M059J (cell line): Measurements from ENCODE around the gene WNT5B. TPM values are rescaled to one million over a fixed set of nuclear protein-coding genes. Genes with fewer than 3 reads are reported as not detected.
A peak's percentile ranks its signal among the peaks of the same experiment; 100 is the strongest.

Experiments used
- DNase-seq: peaks from one replicate; pipeline ENCODE4 v3.0.0-alpha.2; 2012; ENCODE audit warnings: low read depth
- total RNA-seq: library from RNA; depleted of rRNA; stranded (reverse); fragments of >200 nt; shearing (Covaris generic); gene quantifications from 2 replicates; pipeline ENCODE4 v1.2.3, GENCODE V29; 2014; rRNA removed

Gene WNT5B
- total RNA-seq: 25.5 and 43.5 TPM in 2 replicates

DNA sequence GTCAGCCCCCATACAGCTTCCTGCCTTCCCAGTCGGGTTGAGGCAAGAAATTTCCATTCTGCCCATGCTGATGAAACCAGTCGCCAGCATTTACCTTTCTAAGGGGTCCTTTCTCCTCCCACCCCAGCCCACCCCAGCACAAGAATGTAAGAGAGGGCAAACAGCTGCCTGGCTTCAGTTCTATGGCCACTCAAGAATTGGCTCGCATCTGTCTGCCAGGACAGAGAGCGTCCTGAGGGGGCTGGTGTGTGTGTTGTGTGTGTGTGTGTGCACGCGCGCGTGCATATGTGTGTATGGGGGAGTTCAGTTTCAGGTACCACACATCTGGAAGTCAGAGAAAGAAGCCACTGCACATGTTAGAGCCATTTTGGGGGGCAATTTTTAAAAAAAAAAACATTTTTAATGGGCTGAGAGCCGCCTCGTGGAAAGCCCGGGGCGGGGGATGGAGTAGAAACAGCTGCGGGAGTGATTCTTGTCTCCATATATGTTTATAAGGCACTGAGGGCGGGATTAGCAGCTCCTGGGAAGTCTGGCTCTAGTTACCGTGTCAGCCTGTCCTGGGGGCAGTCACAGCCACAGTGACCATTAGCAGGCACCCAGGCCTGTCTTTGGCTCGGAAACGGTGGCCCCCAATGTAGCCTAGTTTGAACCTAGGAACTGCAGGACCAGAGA, at the start of gene WNT5B:
TSS of gene WNT5B (plus strand) at position 566 of the 672 bp plus-strand sequence. CDS start 2,124 bp downstream, outside the sequence.
- DNase-seq: no peak

DNA sequence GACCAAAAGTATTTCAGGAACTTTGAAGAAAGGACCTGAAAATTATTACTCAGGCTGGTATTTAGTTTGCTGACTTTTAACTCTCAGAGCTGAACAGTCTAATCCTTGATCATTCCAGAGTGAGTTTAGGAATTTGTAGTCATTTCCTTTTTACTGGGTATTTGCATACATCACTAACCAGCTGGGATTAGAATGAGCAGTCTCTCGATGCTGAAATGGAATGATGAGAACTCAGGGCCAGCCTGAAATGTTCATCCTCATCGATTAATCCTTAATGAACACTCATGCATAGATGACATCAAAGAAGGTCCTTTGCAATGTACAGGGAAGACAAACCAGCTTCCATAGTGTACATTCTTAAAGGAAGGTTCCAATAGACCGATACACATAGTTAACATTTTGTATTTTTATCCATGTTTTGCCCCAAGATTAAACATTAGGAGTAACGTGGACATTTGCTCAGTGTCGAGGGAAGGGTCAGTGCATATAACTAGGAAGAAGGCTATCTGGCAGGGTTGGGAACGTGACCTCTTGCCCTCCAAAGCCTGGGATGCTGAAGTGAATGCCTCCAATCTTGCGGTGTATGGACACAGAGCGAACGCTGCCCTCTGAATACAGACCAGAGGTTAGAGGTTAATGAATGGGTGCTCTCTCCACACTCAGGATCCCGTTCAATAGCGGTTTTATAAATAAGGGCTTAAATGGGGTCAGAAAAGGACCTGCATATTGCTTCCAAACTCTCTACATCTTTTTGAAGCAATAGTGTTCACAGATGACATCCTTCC, 49.2 kb upstream of the WNT5B start:
- no peak for DNase-seq

DNA sequence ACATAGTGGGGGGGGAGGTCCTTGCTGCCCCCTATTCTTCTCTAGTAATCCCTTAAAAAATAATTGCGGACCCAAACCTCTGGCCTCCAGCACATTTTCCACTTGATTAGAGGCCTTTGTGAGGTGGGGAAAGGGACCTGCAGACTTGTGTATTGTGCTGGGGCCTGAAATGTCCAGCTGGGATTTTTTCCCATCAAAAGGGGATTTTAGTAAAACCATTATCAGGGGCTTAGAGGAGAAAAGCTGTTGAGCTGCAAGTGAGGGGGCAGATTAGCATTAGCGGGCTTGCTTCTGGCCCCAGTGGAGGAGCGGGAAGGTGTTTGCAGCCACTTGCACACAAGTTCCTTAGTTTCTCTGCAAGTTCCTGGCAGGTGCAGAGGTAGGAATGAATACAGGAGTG, 48.5 kb upstream of the WNT5B start:
- no peak for DNase-seq

DNA sequence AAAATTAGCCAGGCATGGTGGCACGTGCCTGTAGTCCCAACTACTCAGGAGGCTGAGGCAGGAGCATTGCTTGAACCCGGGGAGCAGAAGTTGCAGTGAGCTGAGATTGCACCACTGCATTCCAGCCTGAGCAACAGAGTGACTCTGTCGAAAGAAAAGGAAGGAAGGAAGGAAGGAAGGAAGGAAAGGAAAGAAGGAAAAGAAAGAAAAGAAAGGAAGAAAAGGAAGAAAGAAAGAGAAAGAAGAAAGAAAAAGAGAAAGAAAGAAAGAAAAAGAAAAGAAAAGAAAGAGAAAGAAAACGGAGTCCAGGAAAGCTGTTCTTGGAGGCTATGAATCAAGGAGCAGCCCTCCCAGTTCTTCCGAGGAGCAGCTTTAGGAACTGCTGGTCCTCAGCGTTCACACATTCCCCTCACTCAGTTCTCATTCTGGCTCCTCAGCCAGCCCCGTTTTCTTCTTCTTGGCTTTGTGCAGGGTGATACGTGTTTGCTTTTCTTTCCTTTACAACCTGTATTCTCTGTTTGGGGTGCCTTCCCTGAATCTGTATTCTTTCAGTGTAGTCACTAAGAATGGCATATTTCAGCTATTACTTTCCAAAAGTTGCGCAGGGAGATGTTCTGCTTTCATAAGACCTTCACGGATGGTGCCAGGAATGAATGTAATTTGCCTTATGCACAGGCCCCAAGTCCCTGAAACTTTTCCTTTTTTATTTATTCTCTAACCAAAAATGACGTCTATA, 46.9 kb upstream of the WNT5B start:
- DNase-seq: no peak

DNA sequence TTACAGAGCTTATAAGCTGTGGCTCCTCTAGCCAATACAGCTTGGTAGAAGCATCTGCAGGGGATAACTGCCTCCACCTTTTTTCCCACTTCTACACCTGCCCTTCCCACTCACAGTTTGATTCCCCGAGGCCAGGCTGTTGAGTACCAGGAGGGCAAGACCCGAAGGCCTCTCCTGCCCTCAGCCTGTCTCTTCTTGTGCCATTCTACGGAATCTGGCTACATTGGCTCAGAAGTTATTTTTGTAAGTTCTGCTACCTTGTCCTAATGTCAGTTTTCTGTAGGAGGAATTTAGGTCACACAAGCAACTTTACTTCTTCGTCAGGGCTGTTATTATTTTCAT, 46.4 kb upstream of the WNT5B start:
- no peak for DNase-seq

DNA sequence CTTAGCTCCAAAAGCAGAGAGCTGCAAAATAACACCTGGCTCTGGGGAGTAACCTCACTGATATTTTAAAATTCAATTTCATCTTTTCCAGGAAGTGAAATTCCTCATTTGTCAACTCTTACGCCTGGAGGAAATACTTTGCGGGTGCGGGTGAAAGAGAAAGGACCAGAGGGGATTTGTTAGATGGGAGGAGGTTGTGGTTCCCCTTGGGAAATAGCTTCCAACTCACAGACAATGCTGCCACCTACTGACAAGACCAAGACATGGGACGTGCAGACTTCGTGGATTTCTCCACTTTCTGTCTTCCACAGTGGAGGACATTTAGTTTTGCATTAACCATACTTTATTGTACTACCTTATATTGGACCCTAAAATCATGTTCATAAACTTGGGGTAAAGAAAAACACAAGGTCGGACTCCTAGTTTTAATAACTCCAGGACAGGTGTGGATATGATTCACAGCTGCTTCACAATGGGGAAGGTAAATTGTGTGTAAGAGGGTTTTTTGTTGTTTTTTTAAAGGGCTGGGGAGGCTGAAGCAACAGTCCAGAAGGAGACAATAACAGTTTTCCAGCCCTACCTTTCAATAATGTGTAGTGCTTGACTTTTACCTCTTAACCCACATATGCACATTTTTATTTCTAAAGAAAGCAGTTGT, 45.5 kb upstream of the WNT5B start:
- peak; percentile 87 for DNase-seq

DNA sequence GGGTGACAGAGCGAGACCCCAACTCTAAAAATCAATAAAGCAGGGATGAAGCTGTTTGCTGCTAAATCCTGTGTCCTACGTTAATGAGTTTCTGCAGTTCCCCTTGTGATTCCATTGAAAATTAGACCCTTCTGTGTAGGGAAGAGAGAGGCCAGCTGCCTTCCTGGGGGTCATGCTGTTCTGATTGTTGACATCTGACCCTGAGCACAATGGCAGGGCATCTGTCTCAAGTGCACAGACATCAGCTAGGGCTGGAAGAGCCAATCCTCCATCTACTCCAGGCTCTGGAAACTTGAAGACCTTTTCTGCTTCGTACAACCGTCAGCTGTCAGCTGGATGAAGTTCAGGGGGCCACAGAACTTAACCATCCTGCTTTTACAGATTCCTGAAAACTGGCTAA, 44.7 kb upstream of the WNT5B start:
- DNase-seq: no peak

DNA sequence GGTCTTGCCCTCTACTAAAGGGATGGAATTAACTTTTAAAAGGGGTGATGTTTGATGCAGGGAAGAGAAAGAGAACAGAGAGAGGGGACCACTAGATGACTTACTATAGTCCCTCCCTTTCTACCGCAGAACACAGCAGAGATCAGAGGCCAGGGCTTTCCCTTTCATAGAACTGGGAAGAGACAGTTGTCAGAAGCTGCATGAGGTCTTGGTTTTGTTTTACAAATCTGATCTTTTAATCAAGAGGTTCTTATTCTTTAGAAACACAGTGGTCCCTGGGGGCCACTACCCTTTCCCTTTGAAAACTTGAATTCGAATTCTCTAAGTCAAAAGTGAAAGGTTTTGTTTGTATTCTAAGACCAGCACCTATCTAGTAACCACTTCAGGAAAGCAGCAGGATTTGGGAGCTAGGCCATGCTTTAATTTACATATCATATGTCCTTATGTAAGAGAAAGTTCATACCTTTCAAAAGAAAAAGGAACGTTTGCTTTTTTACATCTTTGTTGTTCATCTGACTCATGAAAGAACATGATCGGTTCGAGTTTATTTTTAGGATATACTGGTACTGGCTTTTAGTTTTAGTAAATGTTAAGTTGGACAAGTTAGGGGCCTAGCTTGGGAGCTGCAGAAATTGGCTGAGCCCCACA, 41.0 kb upstream of the WNT5B start:
- no peak for DNase-seq

DNA sequence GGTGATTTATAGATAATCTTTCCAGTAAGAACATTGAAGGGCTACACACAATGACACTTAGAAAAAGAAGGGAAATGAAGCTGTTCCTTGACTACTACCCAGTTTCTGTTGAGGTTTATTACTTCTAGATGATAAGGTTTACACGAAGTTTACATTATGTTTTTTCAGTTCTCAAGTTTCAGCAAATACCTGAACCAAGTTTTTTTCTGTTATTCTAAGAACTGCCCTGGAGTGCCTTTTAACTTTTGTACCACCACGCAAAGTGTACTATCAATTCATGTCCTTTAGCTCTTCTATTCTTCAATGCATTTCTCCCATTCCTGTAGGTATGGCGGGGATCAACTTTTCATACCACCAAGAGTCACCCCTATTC, 40.5 kb upstream of the WNT5B start:
- DNase-seq: no peak

DNA sequence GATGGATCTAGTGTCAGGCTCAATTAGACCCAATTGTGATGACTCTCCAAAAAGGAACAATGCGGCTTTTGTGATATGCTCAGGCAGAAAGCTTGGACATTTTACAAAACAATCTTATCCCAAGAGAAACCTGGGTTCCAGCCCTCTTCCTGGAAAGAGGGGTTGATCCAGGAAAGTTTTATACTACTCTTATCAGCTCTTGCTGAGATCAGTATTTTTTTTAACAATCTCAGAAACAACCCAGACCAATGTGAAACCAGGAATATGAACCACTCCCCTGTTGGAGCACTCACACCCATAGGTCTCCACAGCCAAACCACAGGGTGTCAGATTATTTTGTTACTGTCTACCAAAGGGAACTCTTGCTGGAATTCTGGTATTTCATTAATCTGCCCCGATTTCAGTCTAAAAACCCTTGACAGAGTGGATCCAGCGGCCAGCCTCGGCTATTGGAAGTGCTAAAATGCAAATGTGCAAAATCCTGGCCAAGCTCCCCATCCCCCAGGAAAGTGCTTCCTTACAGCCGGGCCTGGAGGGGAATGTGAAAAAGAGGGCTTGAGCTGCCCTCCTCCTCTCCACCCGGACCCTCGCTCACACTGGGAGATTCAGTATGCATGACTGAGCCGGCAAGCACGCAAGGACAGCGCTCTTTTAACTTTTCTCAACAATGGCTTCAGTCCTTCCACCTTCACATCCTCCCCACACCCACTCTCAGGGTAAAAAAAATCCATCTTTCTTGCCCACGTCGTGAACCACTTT, 38.6 kb upstream of the WNT5B start:
- DNase-seq: peak; percentile 70

DNA sequence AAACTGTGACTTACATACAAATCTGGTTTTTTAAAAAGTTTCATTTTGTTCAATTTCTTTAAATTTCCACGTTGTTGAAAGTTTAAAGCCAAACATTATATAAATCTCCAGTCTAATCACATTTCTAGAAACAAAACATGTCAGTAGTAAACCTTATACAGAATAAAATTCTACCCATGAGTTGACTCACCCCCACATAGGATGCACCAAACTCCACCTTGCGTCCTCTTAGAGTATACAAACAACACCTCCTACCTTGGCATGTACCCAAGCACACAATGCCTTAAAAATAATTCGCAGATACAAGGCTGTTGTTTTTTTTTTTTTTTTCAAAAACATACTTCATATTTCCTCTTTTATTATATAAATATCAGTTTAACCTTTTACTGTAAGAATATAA, 38.0 kb upstream of the WNT5B start:
- peak; percentile 63 for DNase-seq

DNA sequence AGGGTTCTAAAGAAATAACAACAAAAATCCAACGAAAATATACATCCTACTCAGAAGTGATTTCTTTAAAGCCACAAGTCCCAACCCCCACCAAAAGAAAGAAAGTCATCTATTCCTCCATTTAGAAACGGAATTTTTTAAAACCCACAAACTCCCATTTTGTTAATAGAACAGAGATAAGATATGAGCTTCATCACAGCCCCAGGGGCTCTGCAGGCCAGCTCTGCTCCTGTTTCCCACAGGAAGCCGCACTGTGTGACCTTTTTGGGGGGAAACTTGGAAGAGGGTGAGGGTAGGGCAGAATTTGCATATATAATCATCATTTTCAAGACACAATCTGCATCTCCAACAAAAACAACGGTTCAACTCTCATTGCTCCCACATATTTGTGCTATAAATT, 37.5 kb upstream of the WNT5B start:
- DNase-seq: peak; percentile 78

DNA sequence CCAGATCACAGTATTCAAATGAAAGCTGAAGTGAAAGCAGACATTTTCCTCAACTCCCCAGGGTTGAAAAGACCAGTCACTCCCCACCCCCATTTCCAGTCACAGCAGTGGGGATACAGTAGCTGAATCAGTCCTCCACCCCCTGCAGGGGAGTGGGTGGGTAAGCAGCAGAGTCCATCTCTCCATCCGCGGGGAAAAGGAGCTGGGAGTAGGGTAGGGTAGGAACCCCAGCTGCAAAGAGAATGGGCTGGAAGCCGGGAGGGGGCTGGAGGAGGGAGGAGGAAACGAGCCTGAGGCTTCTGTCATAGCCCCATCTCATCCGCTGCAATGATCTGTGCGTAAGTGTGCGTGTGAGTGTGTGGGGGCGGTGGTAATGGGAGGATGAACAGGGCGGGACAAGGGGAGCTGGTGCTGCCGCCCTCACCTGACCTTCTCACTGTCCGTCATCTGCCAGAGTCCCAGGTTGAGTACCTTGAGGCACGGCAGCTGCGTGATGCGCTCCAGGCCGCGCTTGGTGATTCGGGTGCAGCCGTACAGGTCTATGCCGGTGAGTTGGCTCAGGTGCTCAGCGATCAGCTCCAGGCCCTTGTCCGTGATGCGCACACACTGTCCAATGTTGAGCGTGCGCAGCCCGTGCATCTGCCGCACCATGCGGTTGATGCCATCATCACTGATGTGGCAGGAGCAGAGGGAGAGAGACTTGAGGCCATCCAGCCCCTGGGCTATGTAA, 36.4 kb upstream of the WNT5B start:
- DNase-seq: peak; percentile 74

DNA sequence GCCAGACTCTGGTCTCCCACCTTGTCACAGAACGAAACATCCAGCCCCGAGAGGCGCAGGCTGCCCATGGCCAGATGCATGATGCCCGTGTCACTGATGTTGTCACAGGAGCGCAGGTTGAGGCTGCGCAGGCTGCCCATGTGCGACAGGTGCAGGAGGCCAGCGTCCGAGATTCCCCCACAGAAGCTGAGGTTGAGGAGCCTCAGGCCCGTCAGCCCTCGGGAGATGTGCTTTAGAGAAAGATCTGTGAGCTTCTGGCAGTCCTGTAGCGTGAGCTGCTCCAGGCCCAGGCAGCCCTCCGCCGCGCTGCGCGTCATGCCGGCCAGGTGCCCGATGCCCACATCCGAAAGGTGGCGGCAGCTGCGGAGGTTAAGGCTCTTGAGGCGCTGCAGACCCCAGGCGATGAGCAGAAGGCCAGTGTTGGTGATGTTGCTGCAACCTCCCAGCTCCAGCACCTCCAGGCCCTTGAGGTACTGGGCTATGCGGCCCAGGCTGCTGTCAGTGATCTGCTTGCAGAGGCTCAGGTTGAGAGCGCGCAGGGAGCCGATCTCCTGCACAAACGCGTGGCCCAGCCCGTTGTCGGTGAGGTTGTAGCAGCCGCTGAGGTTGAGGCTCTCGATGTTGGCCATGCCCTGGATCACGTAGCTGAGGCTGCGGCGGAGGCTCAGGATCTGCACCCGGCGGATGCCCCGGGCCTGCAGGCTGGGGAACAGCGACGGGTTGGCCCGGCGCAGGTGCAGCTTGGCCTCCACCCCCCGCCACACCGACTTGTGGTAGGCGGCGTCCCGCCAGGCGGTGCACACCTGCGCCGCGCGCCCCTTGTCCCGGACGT, 35.6 kb upstream of the WNT5B start:
- DNase-seq: peak; percentile 63

DNA sequence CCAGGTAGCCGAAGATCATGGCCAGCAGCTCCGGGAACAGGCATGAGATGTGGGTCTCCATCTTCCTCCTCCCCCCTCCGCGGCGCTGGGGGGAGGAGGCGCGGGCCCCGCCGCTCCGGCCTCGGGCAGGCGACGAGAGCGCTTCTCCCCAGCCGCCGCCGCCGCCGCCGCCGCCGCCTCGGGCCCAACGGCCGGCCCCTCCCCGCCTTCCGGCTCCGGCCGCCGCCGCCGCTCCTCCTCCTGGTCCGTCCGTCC, 35.1 kb upstream of the WNT5B start:
- peak; percentile 67 for DNase-seq

DNA sequence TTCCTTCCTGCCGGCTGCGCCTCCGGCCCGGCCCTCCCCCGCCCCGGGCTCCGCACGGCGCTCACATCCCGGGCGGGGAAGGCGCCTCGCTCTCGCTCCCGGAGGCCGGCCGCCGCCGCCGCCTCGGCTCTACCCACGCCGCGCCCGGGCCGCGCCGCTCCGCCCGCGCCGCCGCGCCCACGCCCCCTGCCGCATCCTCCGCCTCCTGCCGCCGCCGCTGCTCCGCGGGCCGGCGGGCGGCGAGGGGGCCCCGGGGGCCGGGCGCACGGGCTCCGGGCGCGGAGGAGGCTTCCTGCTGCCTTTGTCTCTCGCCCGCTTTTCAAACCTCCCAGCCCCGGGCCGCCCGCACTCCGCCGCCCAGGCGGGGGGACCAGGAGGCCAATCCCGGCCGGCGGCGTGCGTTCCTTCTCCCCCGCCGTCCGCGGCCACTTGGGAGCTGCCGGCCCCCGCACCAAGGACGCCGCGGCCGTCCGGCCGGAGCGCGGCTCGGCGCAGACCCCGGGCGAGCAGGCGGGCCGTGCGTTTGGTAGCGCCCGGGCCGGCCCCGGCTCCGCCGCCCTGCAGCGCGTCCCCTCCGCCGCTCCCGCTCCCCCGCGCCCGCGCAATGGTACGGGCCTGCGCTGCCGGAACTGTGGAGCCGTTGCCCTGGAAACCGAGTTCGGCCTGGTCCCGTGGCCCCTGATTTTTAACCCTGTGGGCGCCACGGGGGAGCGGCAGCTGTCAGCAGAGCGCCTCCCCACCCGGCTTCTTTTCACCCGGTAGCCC, 34.6 kb upstream of the WNT5B start, which contains the start of gene FBXL14:
TSS of gene FBXL14 (minus strand) at position 321 of the 765 bp plus-strand sequence. CDS start 515 bp downstream, outside the sequence.
- peak; percentile 81 for DNase-seq

DNA sequence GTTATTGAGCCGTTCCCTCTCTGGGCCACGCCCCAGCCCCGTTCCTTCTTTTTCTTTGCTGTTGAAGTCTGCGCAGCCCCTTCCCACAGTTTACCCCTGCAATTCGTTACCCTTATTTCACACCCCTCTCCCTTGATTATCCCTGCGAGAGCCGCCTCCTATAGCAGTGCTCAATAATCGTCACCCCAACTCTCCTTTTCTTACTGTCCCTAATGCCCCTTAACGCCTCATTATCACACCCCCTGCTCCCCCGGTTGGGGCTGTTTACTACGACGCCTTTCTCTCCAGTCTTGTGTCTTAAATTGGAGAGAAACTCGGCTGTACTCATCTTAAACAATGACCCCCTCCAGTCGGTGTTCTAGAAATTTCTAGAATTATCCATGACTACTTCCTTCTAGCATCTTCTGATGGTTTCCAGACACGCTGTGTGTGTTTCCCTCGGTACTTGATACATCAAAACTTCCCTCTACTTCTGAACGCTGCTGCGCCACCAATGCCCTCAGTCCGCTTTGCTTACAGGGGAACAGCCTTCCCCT, 33.9 kb upstream of the WNT5B start:
- DNase-seq: no peak

DNA sequence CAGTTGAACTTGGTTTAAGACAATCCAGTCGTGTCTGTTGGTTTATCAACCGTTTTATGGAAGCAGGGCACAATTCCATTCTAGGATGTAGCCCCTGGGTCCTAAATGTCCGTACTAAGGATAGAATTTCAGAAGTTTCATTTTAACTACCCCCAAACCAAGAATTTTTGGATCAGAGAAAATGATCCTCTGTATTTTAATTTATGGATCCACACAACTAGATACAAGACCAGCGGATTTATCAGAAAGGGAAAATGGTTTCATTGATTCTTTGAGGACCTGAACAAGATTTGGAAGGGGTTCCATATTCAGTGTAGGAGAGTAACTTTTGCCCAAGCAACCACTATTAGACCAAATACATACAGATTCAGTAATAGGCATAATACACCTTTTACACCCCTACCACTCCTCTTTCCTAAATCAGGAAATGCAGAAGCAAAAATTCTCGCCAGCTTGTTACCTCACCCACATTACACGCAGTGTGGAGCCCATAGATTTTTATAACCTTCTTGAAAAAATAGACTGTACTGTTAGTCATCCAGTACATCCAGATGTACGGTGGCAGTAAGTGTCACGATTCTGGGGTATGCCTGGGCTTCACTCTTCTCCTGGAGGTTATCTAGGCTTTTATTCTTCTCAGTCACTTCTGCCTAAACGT, 33.2 kb upstream of the WNT5B start:
- no peak for DNase-seq
